ENCODE data around the gene CD8B.
"Not testable (repeated sequence)": the region's sequence is repeated elsewhere in the genome, so short reads cannot be mapped to it uniquely, and the experiment has no call there.

GRCh38 chr2:86882118-86882665 lies 20.5 kb upstream of the CD8B start:
- TF ChIP-seq POLR2A (IDR thresholded peaks at IDR 0.05; ENCODE audit: low read depth, low read length); CTCF (IDR thresholded peaks at IDR 0.05; ENCODE audit: extremely low read depth in 1 of 2, insufficient read depth in 1 of 2, low read depth in 1 of 2, low read length in 2 of 2); MAX (IDR thresholded peaks at IDR 0.05; ENCODE audit: insufficient read depth, insufficient read length); POLR2AphosphoS5 (IDR thresholded peaks at IDR 0.05; ENCODE audit: insufficient read depth, low read depth, low read length); EZH2 (IDR thresholded peaks at IDR 0.05; ENCODE audit: borderline replicate concordance, low read depth, low read length, severe bottlenecking); JUN (IDR thresholded peaks at IDR 0.05; ENCODE audit: borderline replicate concordance, insufficient read depth, insufficient read length, low read depth); FOS (IDR thresholded peaks at IDR 0.05; ENCODE audit: borderline replicate concordance, insufficient read depth, low read length); MYC (IDR thresholded peaks at IDR 0.05; ENCODE audit: low read depth, low read length): not testable (repeated sequence)
